Measurements from ENCODE around the gene DDA1. TPM values are rescaled to one million over a fixed set of nuclear protein-coding genes. Genes with fewer than 3 reads are reported as not detected.

Gene DDA1
- 10 to 100 TPM; 21.4 to 33.2 TPM for total RNA-seq
- polyA plus RNA-seq, result 10 to 100 TPM; 24.2 to 71.0 TPM
- long read RNA-seq, donor 1, full-length matches to known transcripts, result 17 of 27 reads
- long read RNA-seq, donor 1, partial matches to known transcripts, result 1 of 27 reads
- long read RNA-seq, donor 1, other reads (novel, unspliced or antisense), result 9 of 27 reads
- long read RNA-seq, donor 2, full-length matches to known transcripts, result 14 of 20 reads
- long read RNA-seq, donor 2, partial matches to known transcripts, result 0 of 20 reads
- long read RNA-seq, donor 2, other reads (novel, unspliced or antisense), result 6 of 20 reads

- Histone ChIP-seq H3K27ac (ENCODE audit: low read depth in 1 of 2, low read length in 2 of 2) (peak within 1 kb of the TSS in 1 of 2 donors; percentile 4), H3K9me3 (ENCODE audit: control insufficient read depth, low read length) (no peaks in the 10 kb centered on the region), H3K4me3 (ENCODE audit: low read length in 2 of 2) (peak within 1 kb of the TSS; percentile 62 to 76), H3K27me3 (ENCODE audit: control insufficient read depth in 1 of 2, insufficient read depth in 2 of 2, low read length in 1 of 2) (no peaks in the 10 kb centered on the region), H3K4me1 (ENCODE audit: control insufficient read depth in 1 of 2, insufficient read depth in 2 of 2, low read length in 2 of 2) (no peaks in the 10 kb centered on the region), H3K36me3 (ENCODE audit: control insufficient read depth in 1 of 2, insufficient read depth in 2 of 2, low read length in 1 of 2) (peaks cover 0 to 1% of the 10 kb centered on the region in 2 donors)
- peak; percentile 99 to 100 for DNase-seq
- peak; percentile 94 for ATAC-seq (ENCODE audit: low FRiP score)
- WGBS, 2 donors, result 0 to 1% methylated on average over 44 to 46 of the region's 46 CpGs
- intact Hi-C loops (cut with DNase I), result no loop called here
Observed at GRCh38 chr19:17309198-17309964, at the start of gene DDA1. DDA1 (plus strand) TSS chr19:17309563; CDS start chr19:17309655, 92 bp downstream.

DNA sequence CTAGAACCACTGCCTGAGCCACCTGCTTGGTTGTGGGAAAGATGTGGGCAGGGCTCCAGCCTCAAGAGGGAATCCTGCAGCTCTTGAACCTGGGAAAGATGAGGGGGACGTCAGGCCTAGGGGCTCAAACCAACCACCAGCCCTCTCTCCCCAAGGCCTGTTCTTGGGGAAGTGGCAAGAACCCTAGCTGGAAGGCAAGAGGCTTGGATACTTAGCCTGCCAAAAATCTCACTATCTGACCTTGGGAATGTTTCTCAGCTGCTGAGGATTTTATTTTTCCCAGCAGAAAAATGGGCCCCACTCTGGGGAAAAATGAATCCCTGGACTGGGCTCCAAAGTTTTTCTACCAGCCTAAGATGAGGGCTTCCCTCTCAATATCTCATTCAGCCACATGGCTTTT is 49.4 kb upstream of the DDA1 start:
- 42 to 49% methylated on average over 1 of the region's 1 CpG for WGBS, 2 donors
- peaks cover 3% of the 10 kb centered on the region for H3K9me3 ChIP-seq (ENCODE audit: control insufficient read depth, low read length)
- H3K27me3 ChIP-seq (ENCODE audit: control insufficient read depth in 1 of 2, insufficient read depth in 2 of 2, low read length in 1 of 2), result no peaks in the 10 kb centered on the region
- DNase-seq (no peak), ATAC-seq (ENCODE audit: low FRiP score) (no peak)
- no peaks in the 10 kb centered on the region for H3K36me3 ChIP-seq (ENCODE audit: control insufficient read depth in 1 of 2, insufficient read depth in 2 of 2, low read length in 1 of 2)
- no peak overlapping the region for H3K4me3 ChIP-seq (ENCODE audit: low read length in 2 of 2)
- intact Hi-C loops (cut with DNase I), result no loop called here
- no peak overlapping the region for H3K27ac ChIP-seq (ENCODE audit: low read depth in 1 of 2, low read length in 2 of 2)
- H3K4me1 ChIP-seq (ENCODE audit: control insufficient read depth in 1 of 2, insufficient read depth in 2 of 2, low read length in 2 of 2), result no peaks in the 10 kb centered on the region

- 21 to 25% methylated on average over 15 of the region's 15 CpGs for WGBS, 2 donors
- H3K4me1 ChIP-seq (ENCODE audit: control insufficient read depth in 1 of 2, insufficient read depth in 2 of 2, low read length in 2 of 2), result no peaks in the 10 kb centered on the region
- H3K9me3 ChIP-seq (ENCODE audit: control insufficient read depth, low read length), result peaks cover 3% of the 10 kb centered on the region
- no peaks in the 10 kb centered on the region for H3K36me3 ChIP-seq (ENCODE audit: control insufficient read depth in 1 of 2, insufficient read depth in 2 of 2, low read length in 1 of 2)
- intact Hi-C loops (cut with DNase I), result no loop called here
- H3K27me3 ChIP-seq (ENCODE audit: control insufficient read depth in 1 of 2, insufficient read depth in 2 of 2, low read length in 1 of 2), result no peaks in the 10 kb centered on the region
- no peak overlapping the region for H3K27ac ChIP-seq (ENCODE audit: low read depth in 1 of 2, low read length in 2 of 2)
- peak; percentile 88 to 94 for DNase-seq
- H3K4me3 ChIP-seq (ENCODE audit: low read length in 2 of 2), result no peak overlapping the region
- peak; percentile 87 for ATAC-seq (ENCODE audit: low FRiP score)
Observed at GRCh38 chr19:17260842-17261325, 48.5 kb upstream of the DDA1 start.

- no peaks in the 10 kb centered on the region for H3K4me1 ChIP-seq (ENCODE audit: control insufficient read depth in 1 of 2, insufficient read depth in 2 of 2, low read length in 2 of 2)
- no peaks in the 10 kb centered on the region for H3K27me3 ChIP-seq (ENCODE audit: control insufficient read depth in 1 of 2, insufficient read depth in 2 of 2, low read length in 1 of 2)
- DNase-seq (no peak), ATAC-seq (ENCODE audit: low FRiP score) (no peak)
- no peaks in the 10 kb centered on the region for H3K36me3 ChIP-seq (ENCODE audit: control insufficient read depth in 1 of 2, insufficient read depth in 2 of 2, low read length in 1 of 2)
- 22 to 29% methylated on average over 14 to 16 of the region's 16 CpGs for WGBS, 2 donors
- no peak overlapping the region for H3K27ac ChIP-seq (ENCODE audit: low read depth in 1 of 2, low read length in 2 of 2)
- H3K4me3 ChIP-seq (ENCODE audit: low read length in 2 of 2), result no peak overlapping the region
- peaks cover 3% of the 10 kb centered on the region for H3K9me3 ChIP-seq (ENCODE audit: control insufficient read depth, low read length)
- intact Hi-C loops (cut with DNase I), result no loop called here
Observed at GRCh38 chr19:17262557-17262956, 46.8 kb upstream of the DDA1 start.

GRCh38 chr19:17263712-17264640 is 45.4 kb upstream of the DDA1 start:
- Histone ChIP-seq H3K4me3 (ENCODE audit: low read length in 2 of 2) (no peak overlapping the region), H3K9me3 (ENCODE audit: control insufficient read depth, low read length) (peaks cover 3% of the 10 kb centered on the region), H3K4me1 (ENCODE audit: control insufficient read depth in 1 of 2, insufficient read depth in 2 of 2, low read length in 2 of 2) (no peaks in the 10 kb centered on the region), H3K27me3 (ENCODE audit: control insufficient read depth in 1 of 2, insufficient read depth in 2 of 2, low read length in 1 of 2) (no peaks in the 10 kb centered on the region), H3K36me3 (ENCODE audit: control insufficient read depth in 1 of 2, insufficient read depth in 2 of 2, low read length in 1 of 2) (no peaks in the 10 kb centered on the region), H3K27ac (ENCODE audit: low read depth in 1 of 2, low read length in 2 of 2) (no peak overlapping the region)
- 89 to 90% methylated on average over 23 of the region's 23 CpGs for WGBS, 2 donors
- DNase-seq, result no peak
- intact Hi-C loops (cut with DNase I), result no loop called here
- ATAC-seq (ENCODE audit: low FRiP score), result no peak

- no peak for ATAC-seq (ENCODE audit: low FRiP score)
- no peak for DNase-seq
- Histone ChIP-seq H3K27ac (ENCODE audit: low read depth in 1 of 2, low read length in 2 of 2) (no peak within 1 kb of the TSS), H3K36me3 (ENCODE audit: control insufficient read depth in 1 of 2, insufficient read depth in 2 of 2, low read length in 1 of 2) (no peaks in the 10 kb centered on the region), H3K4me1 (ENCODE audit: control insufficient read depth in 1 of 2, insufficient read depth in 2 of 2, low read length in 2 of 2) (no peaks in the 10 kb centered on the region), H3K4me3 (ENCODE audit: low read length in 2 of 2) (no peak within 1 kb of the TSS), H3K9me3 (ENCODE audit: control insufficient read depth, low read length) (peaks cover under 1% of the 10 kb centered on the region), H3K27me3 (ENCODE audit: control insufficient read depth in 1 of 2, insufficient read depth in 2 of 2, low read length in 1 of 2) (no peaks in the 10 kb centered on the region)
- intact Hi-C loops (cut with DNase I), result no loop called here
- 43% methylated on average over 5 of the region's 5 CpGs for WGBS, 2 donors
Observed at GRCh38 chr19:17264641-17264979, 44.8 kb upstream of the DDA1 start, which contains the start of gene USHBP1. USHBP1 (minus strand) TSS chr19:17264745; CDS start chr19:17264299, 446 bp downstream.

DNA sequence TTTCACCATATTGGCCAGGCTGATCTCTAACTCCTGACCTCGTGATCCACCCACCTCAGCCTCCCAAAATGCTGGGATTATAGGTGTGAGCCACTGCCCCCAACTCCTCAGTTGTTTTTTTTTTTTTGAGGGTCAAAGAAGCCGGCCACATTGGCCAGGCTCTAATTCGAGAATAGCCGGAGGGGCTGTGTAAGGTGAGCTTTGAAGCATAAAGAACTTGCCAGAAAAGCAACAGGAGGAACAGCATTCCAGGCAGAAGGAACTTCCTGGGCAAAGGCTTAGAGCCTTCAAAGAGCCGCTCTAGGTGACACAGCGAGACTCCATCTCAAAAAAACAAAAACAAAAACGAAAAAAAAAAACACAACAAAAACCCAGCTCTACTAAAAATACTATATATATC is 43.3 kb upstream of the DDA1 start:
- no peak overlapping the region for H3K27ac ChIP-seq (ENCODE audit: low read depth in 1 of 2, low read length in 2 of 2)
- DNase-seq (no peak), ATAC-seq (ENCODE audit: low FRiP score) (no peak)
- WGBS, 2 donors, result 88 to 90% methylated on average over 7 of the region's 7 CpGs
- no peaks in the 10 kb centered on the region for H3K27me3 ChIP-seq (ENCODE audit: control insufficient read depth in 1 of 2, insufficient read depth in 2 of 2, low read length in 1 of 2)
- no peaks in the 10 kb centered on the region for H3K4me1 ChIP-seq (ENCODE audit: control insufficient read depth in 1 of 2, insufficient read depth in 2 of 2, low read length in 2 of 2)
- no peaks in the 10 kb centered on the region for H3K9me3 ChIP-seq (ENCODE audit: control insufficient read depth, low read length)
- intact Hi-C loops (cut with DNase I), result no loop called here
- H3K36me3 ChIP-seq (ENCODE audit: control insufficient read depth in 1 of 2, insufficient read depth in 2 of 2, low read length in 1 of 2), result no peaks in the 10 kb centered on the region
- no peak overlapping the region for H3K4me3 ChIP-seq (ENCODE audit: low read length in 2 of 2)

DNA sequence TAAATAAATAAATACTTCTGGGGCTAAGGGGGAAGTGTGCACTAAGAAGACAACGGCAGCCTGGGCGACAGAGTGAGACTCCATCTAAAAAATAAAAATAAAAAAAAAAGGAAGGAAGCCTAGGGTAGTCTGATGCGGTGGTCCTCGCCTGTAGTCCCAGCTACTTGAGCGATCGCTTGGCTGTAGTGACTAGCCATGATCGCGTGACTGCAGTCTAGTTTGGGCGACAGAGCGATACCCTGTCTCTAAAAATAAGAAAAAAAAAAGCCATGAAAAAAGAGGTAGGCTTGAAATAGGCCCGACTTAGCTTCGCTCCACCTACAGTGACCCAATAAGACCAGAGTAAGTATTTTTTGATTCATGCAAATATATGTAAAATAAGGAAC is 42.8 kb upstream of the DDA1 start:
- WGBS, 2 donors, result 65 to 73% methylated on average over 12 of the region's 12 CpGs
- Histone ChIP-seq H3K36me3 (ENCODE audit: control insufficient read depth in 1 of 2, insufficient read depth in 2 of 2, low read length in 1 of 2) (peaks cover 0 to 2% of the 10 kb centered on the region in 2 donors), H3K9me3 (ENCODE audit: control insufficient read depth, low read length) (no peaks in the 10 kb centered on the region), H3K4me3 (ENCODE audit: low read length in 2 of 2) (no peak overlapping the region), H3K27ac (ENCODE audit: low read depth in 1 of 2, low read length in 2 of 2) (no peak overlapping the region), H3K4me1 (ENCODE audit: control insufficient read depth in 1 of 2, insufficient read depth in 2 of 2, low read length in 2 of 2) (no peaks in the 10 kb centered on the region), H3K27me3 (ENCODE audit: control insufficient read depth in 1 of 2, insufficient read depth in 2 of 2, low read length in 1 of 2) (no peaks in the 10 kb centered on the region)
- ATAC-seq (ENCODE audit: low FRiP score), result no peak
- DNase-seq, result no peak
- intact Hi-C loops (cut with DNase I), result no loop called here

All from aorta (tissue), 5 donors.